Upper lobe of left lung (tissue), 4 donors: ENCODE measurements around the gene PTPRN2.

Source experiments
- CTCF ChIP-seq, 6 experiments: fragments of 450-650 bp in 4 of 6; fragments of 200-600 bp in 2 of 6; sonication (generic) in 2 of 6; IDR thresholded peaks; one replicate each; pipeline ENCODE4 v1.5.1; 2016 to 2019; ENCODE audit warnings: antibody characterized with exemption in 6 of 6
- EP300 ChIP-seq, 4 donors: sonication (generic); formaldehyde crosslinking; IDR thresholded peaks; one replicate each; pipeline ENCODE4 v1.5.1; 2017; ENCODE audit warnings: antibody characterized with exemption in 4 of 4, control low read depth in 2 of 4
- POLR2A ChIP-seq, 4 donors: fragments of 450-650 bp; IDR thresholded peaks; one replicate each; pipeline ENCODE4 v1.5.1; 2016 to 2017; ENCODE audit warnings: antibody characterized with exemption in 4 of 4, mild to moderate bottlenecking in 2 of 4

- no peak for TF ChIP-seq POLR2A (IDR thresholded peaks at IDR 0.05)
- TF ChIP-seq CTCF (IDR thresholded peaks at IDR 0.05), result no peak
- TF ChIP-seq EP300 (IDR thresholded peaks at IDR 0.05), result no peak
These were observed 779.6 kb downstream of the PTPRN2 start for GRCh38 chr7:157808042-157808441.
